Pericardium fibroblast (primary cell): ENCODE results near the gene POU6F2. TPM values are rescaled to one million over a fixed set of nuclear protein-coding genes. Genes with fewer than 3 reads are reported as not detected.

ENCODE experiments used
- total RNA-seq: library from RNA; depleted of rRNA; stranded (reverse); fragments of >200 nt; gene quantifications from 2 replicates; pipeline ENCODE4 v1.2.3, GENCODE V29; 2015

Gene POU6F2
- total RNA-seq, result not detected in 2 replicates

DNA sequence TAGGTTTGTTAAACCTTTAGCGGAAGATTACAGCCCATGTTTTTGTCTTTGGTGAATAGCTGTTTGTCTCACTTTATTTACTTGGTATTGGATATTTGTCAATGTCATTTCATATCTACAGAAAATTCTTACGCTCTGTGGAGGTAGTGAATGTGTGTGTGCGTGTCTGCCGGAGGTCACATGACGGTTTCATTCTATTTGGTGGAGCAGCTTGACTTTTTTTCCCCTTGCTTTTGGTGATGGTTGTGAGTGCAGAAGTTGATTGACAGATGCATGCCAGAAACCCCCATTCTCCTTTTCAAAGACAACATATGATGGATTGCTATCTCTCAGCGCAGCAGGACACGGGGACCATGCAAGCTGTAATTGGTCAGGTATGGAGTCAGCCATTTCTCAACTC, at the start of gene POU6F2:
POU6F2 (plus strand) TSS at position 225 of the 400 bp plus-strand sequence; CDS start at position 270, 45 bp downstream.

Other genes with a start within 250 kb of the POU6F2 start
- gene VPS41, start 68.7 kb upstream of the POU6F2 start, total RNA-seq, result 22.8 and 32.1 TPM in 2 replicates